ENCODE results near the gene DEFB113.
A peak's percentile ranks its signal among the peaks of the same experiment; 100 is the strongest.

Gene DEFB113

GRCh38 chr6:49982046-49982445 is 12.6 kb upstream of the DEFB113 start:
- H3K4me3 ChIP-seq = no peak overlapping the region
- no peak for DNase-seq (ENCODE audit: low spot score)
- no peak for TF ChIP-seq CTCF (IDR thresholded peaks at IDR 0.05)
- H3K27ac ChIP-seq = no peak overlapping the region

- no peak overlapping the region for H3K4me3 ChIP-seq
- no peak overlapping the region for H3K27ac ChIP-seq
- no peak for DNase-seq (ENCODE audit: low spot score)
- no peak for TF ChIP-seq CTCF (IDR thresholded peaks at IDR 0.05)
These were observed 11.5 kb upstream of the DEFB113 start for GRCh38 chr6:49980898-49981297.

- Histone ChIP-seq H3K4me3 (no peak overlapping the region), H3K27ac (no peak overlapping the region)
- TF ChIP-seq CTCF (IDR thresholded peaks at IDR 0.05) = no peak
- no peak for DNase-seq (ENCODE audit: low spot score)
These were observed 10.2 kb upstream of the DEFB113 start for GRCh38 chr6:49979584-49979983.

GRCh38 chr6:49978332-49979226 is 9.2 kb upstream of the DEFB113 start:
- DNase-seq (ENCODE audit: low spot score) = no peak
- Histone ChIP-seq H3K27ac (no peak overlapping the region), H3K4me3 (peak overlapping the region; percentile 37)
- TF ChIP-seq CTCF (IDR thresholded peaks at IDR 0.05) = no peak

GRCh38 chr6:49966823-49967222 is 2.6 kb downstream of the DEFB113 start:
- H3K27ac ChIP-seq = no peak overlapping the region
- no peak for TF ChIP-seq CTCF (IDR thresholded peaks at IDR 0.05)
- DNase-seq (ENCODE audit: low spot score) = no peak
- no peak overlapping the region for H3K4me3 ChIP-seq

- no peak for TF ChIP-seq CTCF (IDR thresholded peaks at IDR 0.05)
- no peak overlapping the region for H3K4me3 ChIP-seq
- no peak for DNase-seq (ENCODE audit: low spot score)
- H3K27ac ChIP-seq = no peak overlapping the region
These were observed 3.1 kb downstream of the DEFB113 start for GRCh38 chr6:49966334-49966733.

GRCh38 chr6:49964064-49964463 is 5.4 kb downstream of the DEFB113 start, which contains the start of gene DEFB114:
Gene DEFB114, minus strand, starts transcription at chr6:49964164. Its CDS starts 59 bp downstream, at chr6:49964105.
- H3K4me3 ChIP-seq = no peak within 1 kb of the TSS
- no peak for TF ChIP-seq CTCF (IDR thresholded peaks at IDR 0.05)
- H3K27ac ChIP-seq = no peak within 1 kb of the TSS
- no peak for DNase-seq (ENCODE audit: low spot score)
